Suprapubic skin (tissue), 3 donors: ENCODE data around the gene NCAM1.

Experiments
- CTCF ChIP-seq, 2 donors: fragments of 200-600 bp in 1 of 2; fragments of 450-650 bp in 1 of 2; sonication (generic) in 1 of 2; IDR thresholded peaks; one replicate each; pipeline ENCODE4 v1.5.1; 2016 to 2019; ENCODE audit warnings: antibody characterized with exemption in 2 of 2, mild to moderate bottlenecking in 1 of 2, moderate library complexity in 1 of 2
- POLR2A ChIP-seq, 2 donors: fragments of 450-650 bp; IDR thresholded peaks; one replicate each; pipeline ENCODE4 v1.6.1; 2017; ENCODE audit warnings: antibody characterized with exemption in 2 of 2, mild to moderate bottlenecking in 2 of 2, moderate library complexity in 2 of 2

GRCh38 chr11:113105592-113105991 is 144.4 kb downstream of the NCAM1 start:
- TF ChIP-seq CTCF (IDR thresholded peaks at IDR 0.05) (no peak), POLR2A (IDR thresholded peaks at IDR 0.05) (no peak)
